Endothelial cell of umbilical vein (primary cell): ENCODE measurements around the gene ZBTB7C. TPM values are rescaled to one million over a fixed set of nuclear protein-coding genes. Genes with fewer than 3 reads are reported as not detected.

Experiments
- BruUV-seq: library from RNA; stranded (reverse); fragments of 400-500 nt; replicated peaks from 2 replicates; lab custom pipeline; 2021; lab: Mats Ljungman, UMichigan
- CTCF ChIA-PET: fragments of 300-600, 350-600 bp; sonication (Branson Sonifier 250); formaldehyde crosslinking; loops from one replicate; lab custom pipeline; 2021; ENCODE audit warnings: antibody characterized with exemption, inconsistent platforms; lab: Charles Lee
- POLR2A ChIA-PET: fragments of 300-600, 350-600 bp; sonication (Branson Sonifier 250); formaldehyde crosslinking; loops from one replicate; lab custom pipeline; 2021; ENCODE audit warnings: antibody characterized with exemption, inconsistent platforms; lab: Charles Lee
- DNase-seq: peaks from one replicate; pipeline ENCODE4 v3.0.0-alpha.2; 2011; ENCODE audit warnings: low read depth, low spot score
- FAIRE-seq: peaks from 2 replicates; lab custom pipeline; 2011; peaks lifted over from hg19 to GRCh38; lab: Jason Lieb, UNC
- H2AFZ ChIP-seq: 2 replicates; pipeline ENCODE4 v1.6.0; 2012; ENCODE audit warnings: low read depth, low read length, control low read depth, inconsistent platforms
- H3K27ac ChIP-seq: 2 replicates; pipeline ENCODE4 v1.5.1; 2011; ENCODE audit warnings: low read depth, mild to moderate bottlenecking, control low read depth, low read length, moderate library complexity; ENCODE audit not compliant: insufficient read depth
- H3K27me3 ChIP-seq, 2 experiments: 2 replicates each; pipeline versions ENCODE4 v1.6.0 to v1.6.1; 2011; ENCODE audit warnings: low read length in 2 of 2, mixed read lengths in 1 of 2; ENCODE audit not compliant: control insufficient read depth in 2 of 2, insufficient read depth in 2 of 2
- H3K36me3 ChIP-seq, 2 experiments: 2 replicates in 1 of 2; 3 replicates in 1 of 2; pipeline ENCODE4 v1.5.1; 2011; ENCODE audit warnings: low read length in 2 of 2, mild to moderate bottlenecking in 1 of 2, moderate library complexity in 1 of 2; ENCODE audit not compliant: control insufficient read depth in 2 of 2, insufficient read depth in 2 of 2; ENCODE audit errors: extremely low read depth in 1 of 2
- H3K4me1 ChIP-seq: 3 replicates; pipeline ENCODE4 v1.5.1; 2011; ENCODE audit warnings: mild to moderate bottlenecking, low read length; ENCODE audit not compliant: control insufficient read depth, insufficient read depth; ENCODE audit errors: extremely low read depth
- H3K4me2 ChIP-seq: 2 replicates; pipeline ENCODE4 v1.6.1; 2011; ENCODE audit warnings: low read length, control low read depth, mixed read lengths; ENCODE audit not compliant: insufficient read depth
- H3K4me3 ChIP-seq, 3 experiments: fragments of 200-600 bp in 1 of 3; sonication (generic), shearing (Covaris generic) in 1 of 3; replicated peaks in 1 of 3; 2 replicates each; pipeline ENCODE4 v1.5.1; 2011 to 2016; ENCODE audit warnings: control low read depth in 3 of 3, low read length in 3 of 3, mild to moderate bottlenecking in 2 of 3, inconsistent platforms in 1 of 3, low read depth in 1 of 3, moderate library complexity in 1 of 3; ENCODE audit not compliant: insufficient read depth in 1 of 3
- H3K79me2 ChIP-seq: 2 replicates; pipeline ENCODE4 v1.6.0; 2012; ENCODE audit warnings: low read length, inconsistent platforms; ENCODE audit not compliant: control insufficient read depth, insufficient read depth
- H3K9ac ChIP-seq: replicated peaks from 2 replicates; pipeline ENCODE3; 2011; ENCODE audit warnings: low read length, control low read depth; ENCODE audit not compliant: insufficient read depth; ENCODE audit errors: extremely low read depth
- H3K9me1 ChIP-seq: replicated peaks from 3 replicates; pipeline ENCODE4 v1.6.0; 2011; ENCODE audit warnings: mild to moderate bottlenecking, low read length; ENCODE audit not compliant: control insufficient read depth, insufficient read depth; ENCODE audit errors: extremely low read depth
- H3K9me3 ChIP-seq: replicated peaks from 2 replicates; pipeline ENCODE4 v1.5.1; 2012; ENCODE audit warnings: low read length, inconsistent platforms; ENCODE audit not compliant: control insufficient read depth, insufficient read depth
- H4K20me1 ChIP-seq: replicated peaks from 2 replicates; pipeline ENCODE3; 2011; ENCODE audit warnings: mild to moderate bottlenecking, low read length; ENCODE audit not compliant: control insufficient read depth, insufficient read depth; ENCODE audit errors: extremely low read depth
- CTCF ChIP-seq, 2 donors: IDR thresholded peaks; 1 replicate in 1 of 2; 2 replicates in 1 of 2; pipeline ENCODE4 v1.5.1; 2011; ENCODE audit warnings: low read length in 2 of 2, mild to moderate bottlenecking in 2 of 2, moderate library complexity in 2 of 2, control low read depth in 1 of 2, inconsistent platforms in 1 of 2, low read depth in 1 of 2; ENCODE audit not compliant: insufficient read depth in 1 of 2; ENCODE audit errors: extremely low read depth in 1 of 2
- EZH2 ChIP-seq: IDR thresholded peaks from 2 replicates; pipeline ENCODE4 v1.6.1; 2012; ENCODE audit warnings: borderline replicate concordance, low read depth, mild to moderate bottlenecking, moderate library complexity, low read length, inconsistent platforms; ENCODE audit not compliant: severe bottlenecking
- FOS ChIP-seq: IDR thresholded peaks from 2 replicates; pipeline ENCODE4 v1.6.1; 2011; ENCODE audit warnings: mild to moderate bottlenecking, low read length, moderate library complexity, borderline replicate concordance; ENCODE audit not compliant: insufficient read depth
- GATA2 ChIP-seq: IDR thresholded peaks from 2 replicates; pipeline ENCODE4 v1.7.0; 2011; ENCODE audit warnings: low read depth, mild to moderate bottlenecking, moderate library complexity, mixed read lengths, low read length; ENCODE audit not compliant: insufficient read length, insufficient read depth
- JUN ChIP-seq: IDR thresholded peaks from 2 replicates; pipeline ENCODE4 v1.6.1; 2011; ENCODE audit warnings: borderline replicate concordance, low read depth; ENCODE audit not compliant: insufficient read length, insufficient read depth
- MAX ChIP-seq: IDR thresholded peaks from 2 replicates; pipeline ENCODE4 v1.6.1; 2011; ENCODE audit not compliant: insufficient read depth, insufficient read length
- MYC ChIP-seq: IDR thresholded peaks from one replicate; pipeline ENCODE4 v1.6.1; 2011; ENCODE audit warnings: mild to moderate bottlenecking, low read depth, low read length
- POLR2A ChIP-seq: IDR thresholded peaks from 2 replicates; pipeline ENCODE4 v1.6.1; 2012; ENCODE audit warnings: low read depth, mild to moderate bottlenecking, control low read depth, low read length
- POLR2AphosphoS5 ChIP-seq: IDR thresholded peaks from 2 replicates; pipeline ENCODE4 v1.6.1; 2012; ENCODE audit warnings: low read depth, mild to moderate bottlenecking, control low read depth, low read length, moderate library complexity; ENCODE audit not compliant: insufficient read depth
- dilution Hi-C: fragments of 300-500 bp; cut with MboI; formaldehyde crosslinking; loops from one replicate; pipeline ENCODE4 v1.15.0; 2019; ENCODE audit warnings: low sequenced_read_pairs; ENCODE audit not compliant: extremely low pct_ligation_motif_present
- intact Hi-C: fragments of 100-400 bp; cut with micrococcal nuclease; formaldehyde crosslinking; loops from one replicate; pipeline ENCODE4 v1.10.0; 2022
- polyA plus RNA-seq, 4 experiments: library from polyadenylated mRNA; depleted of rRNA in 3 of 4; stranded (reverse) in 3 of 4; unstranded in 1 of 4; fragments of >200 nt; gene quantifications; 2 replicates each; pipeline versions ENCODE4 v1.2.1 to v1.2.3, GENCODE V29; 2011 to 2012; ENCODE audit warnings: missing spikeins in 1 of 4
- total RNA-seq: library from RNA; stranded (reverse); gene quantifications from 2 replicates; pipeline ENCODE4 v1.2.3, GENCODE V29; 2021

The ZBTB7C gene
- total and polyA plus RNA-seq, 2 donors (not counting 3 experiments of a cell fraction or from before 2014, with no cell fraction given), result not detected

- no peaks in the 10 kb centered on the region for H3K9me1 ChIP-seq
- H3K4me1 ChIP-seq, result no peaks in the 10 kb centered on the region
- no peak overlapping the region for H2AFZ ChIP-seq
- no peaks in the 10 kb centered on the region for H3K9me3 ChIP-seq
- intact Hi-C loops (no loop called here), dilution Hi-C loops (no loop called here)
- TF ChIP-seq JUN (no peak), CTCF (IDR thresholded peaks at IDR 0.05; ENCODE audit: extremely low read depth in 1 of 2, insufficient read depth in 1 of 2, low read depth in 1 of 2, low read length in 2 of 2) (no peak), MAX (no peak), EZH2 (no peak), GATA2 (no peak), POLR2A (no peak), FOS (no peak), POLR2AphosphoS5 (no peak), MYC (no peak)
- FAIRE-seq (no peak), DNase-seq (no peak)
- no peak overlapping the region for H3K4me3 ChIP-seq
- H4K20me1 ChIP-seq, result no peaks in the 10 kb centered on the region
- H3K27me3 ChIP-seq, result peaks cover 0 to 2% of the 10 kb centered on the region in 2 experiments
- CTCF ChIA-PET, result no interaction called here
- no peaks in the 10 kb centered on the region for H3K79me2 ChIP-seq
- POLR2A ChIA-PET, result no interaction called here
- no peak overlapping the region for H3K9ac ChIP-seq
- BruUV-seq, result no TSS peak
- no peak overlapping the region for H3K27ac ChIP-seq
- no peaks in the 10 kb centered on the region for H3K36me3 ChIP-seq
- H3K4me2 ChIP-seq, result no peak overlapping the region
Observed at GRCh38 chr18:48334845-48335244, 74.3 kb downstream of the ZBTB7C start.
